CD4-positive, CD25-positive, alpha-beta regulatory T cell (primary cell): ENCODE data around the gene DISP1. TPM values are rescaled to one million over a fixed set of nuclear protein-coding genes. Genes with fewer than 3 reads are reported as not detected.
A peak's percentile ranks its signal among the peaks of the same experiment; 100 is the strongest.

Source experiments
- ATAC-seq, 2 donors: fragments of 150-1000 bp; cut with Tn5 transposase; one replicate each; pipeline ENCODE4 v1.10.0; 2021; ENCODE audit warnings: low read depth in 2 of 2, moderate number of reproducible peaks in 2 of 2, moderate library complexity in 1 of 2
- DNase-seq, 3 donors: peaks; one replicate each; pipeline versions ENCODE4 v3.0.0 to v3.0.0-alpha.2; 2012 to 2022; ENCODE audit warnings: mixed read lengths in 1 of 3
- H3K27ac ChIP-seq: one replicate; pipeline ENCODE4 v1.7.0; 2013; ENCODE audit warnings: mild to moderate bottlenecking, low read length; ENCODE audit not compliant: insufficient read depth, poor library complexity, severe bottlenecking
- H3K27me3 ChIP-seq: one replicate; pipeline ENCODE4 v1.7.0; 2013; ENCODE audit warnings: low read length; ENCODE audit not compliant: control insufficient read depth, insufficient read depth
- H3K36me3 ChIP-seq: one replicate; pipeline ENCODE4 v1.7.0; 2013; ENCODE audit warnings: mild to moderate bottlenecking, low read length, moderate library complexity; ENCODE audit not compliant: control insufficient read depth, insufficient read depth
- H3K4me1 ChIP-seq: 2 replicates; pipeline ENCODE4 v1.7.0; 2013; ENCODE audit warnings: mild to moderate bottlenecking, low read length; ENCODE audit not compliant: insufficient read depth, control insufficient read depth, poor library complexity, severe bottlenecking
- H3K4me3 ChIP-seq: one replicate; pipeline ENCODE4 v1.7.0; 2013; ENCODE audit warnings: low read depth, mild to moderate bottlenecking, low read length, moderate library complexity
- H3K9me3 ChIP-seq, 2 experiments: 1 replicate in 1 of 2; 2 replicates in 1 of 2; pipeline ENCODE4 v1.7.0; 2013; ENCODE audit warnings: low read length in 2 of 2, mild to moderate bottlenecking in 1 of 2, moderate library complexity in 1 of 2; ENCODE audit not compliant: control insufficient read depth in 2 of 2
- H3K27ac Mint-ChIP-seq, 3 donors: one replicate each; pipeline ENCODE4 v1.8.0; 2020 to 2022; ENCODE audit warnings: mild to moderate bottlenecking in 3 of 3, mixed read lengths in 3 of 3, moderate library complexity in 2 of 3
- H3K27me3 Mint-ChIP-seq: one replicate; pipeline ENCODE4 v1.8.0; 2022; ENCODE audit warnings: mild to moderate bottlenecking, mixed read lengths
- H3K36me3 Mint-ChIP-seq: one replicate; pipeline ENCODE4 v1.8.0; 2020; ENCODE audit warnings: mixed read lengths
- H3K4me1 Mint-ChIP-seq, 4 donors: one replicate each; pipeline ENCODE4 v1.8.0; 2020 to 2022; ENCODE audit warnings: mixed read lengths in 4 of 4, mild to moderate bottlenecking in 1 of 4
- H3K4me3 Mint-ChIP-seq, 4 donors: one replicate each; pipeline ENCODE4 v1.8.0; 2020 to 2022; ENCODE audit warnings: mild to moderate bottlenecking in 4 of 4, mixed read lengths in 4 of 4, moderate library complexity in 3 of 4
- H3K9me3 Mint-ChIP-seq, 7 donors: one replicate each; pipeline ENCODE4 v1.8.0; 2020 to 2022; ENCODE audit warnings: mixed read lengths in 7 of 7, mild to moderate bottlenecking in 3 of 7, moderate library complexity in 2 of 7
- polyA plus RNA-seq, 4 donors: library from polyadenylated mRNA; unstranded; fragments of 300-500 nt; fragmentation: Illumina TruSeq; gene quantifications; one replicate each; pipeline ENCODE4 v1.2.3, GENCODE V29; 2021
- total RNA-seq: library from RNA; stranded (reverse); gene quantifications from one replicate; pipeline ENCODE4 v1.2.3, GENCODE V29; 2022

Gene DISP1
- total and polyA plus RNA-seq, 5 donors from 2014 or later = 1.1 to 2.9 (median 1.6) TPM

DNA sequence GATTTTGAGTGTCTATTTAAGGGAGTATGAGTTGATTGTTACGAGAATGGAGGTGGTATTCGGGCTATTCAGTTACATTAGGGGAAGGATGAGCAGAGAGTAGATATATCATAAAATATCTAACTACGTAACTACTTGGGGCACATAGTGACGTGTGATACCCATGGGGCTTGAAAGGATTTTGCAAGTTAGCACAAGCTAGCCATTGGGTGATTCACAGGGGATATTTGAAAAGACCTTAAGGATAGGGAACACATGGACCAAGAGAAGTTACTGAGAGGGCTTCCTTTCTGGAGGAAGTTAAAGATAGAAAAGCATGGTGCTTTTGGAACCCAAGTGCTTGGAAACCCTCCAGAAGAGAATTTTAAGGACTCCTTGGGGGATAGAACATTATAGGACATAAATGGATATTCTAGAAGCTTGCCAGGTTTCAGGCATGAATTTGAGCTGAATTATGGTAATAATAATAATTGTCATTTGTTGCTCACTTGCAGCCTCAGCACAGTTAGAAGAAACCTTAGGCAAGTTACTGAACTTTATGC, 5.4 kb downstream of the DISP1 start:
- H3K27ac Mint-ChIP-seq = no peak overlapping the region
- no peak for ATAC-seq
- Histone ChIP-seq H3K4me3 (no peak overlapping the region), H3K36me3 (no peaks in the 10 kb centered on the region), H3K4me1 (peaks cover 6% of the 10 kb centered on the region), H3K27me3 (no peaks in the 10 kb centered on the region), H3K9me3 (no peaks in the 10 kb centered on the region), H3K27ac (no peak overlapping the region)
- no peaks in the 10 kb centered on the region for H3K9me3 Mint-ChIP-seq
- DNase-seq = no peak
- no peaks in the 10 kb centered on the region for H3K27me3 Mint-ChIP-seq
- peaks cover 9 to 42% (median 36%) of the 10 kb centered on the region in 4 donors for H3K4me1 Mint-ChIP-seq
- no peak overlapping the region for H3K4me3 Mint-ChIP-seq
- peaks cover 7% of the 10 kb centered on the region for H3K36me3 Mint-ChIP-seq

DNA sequence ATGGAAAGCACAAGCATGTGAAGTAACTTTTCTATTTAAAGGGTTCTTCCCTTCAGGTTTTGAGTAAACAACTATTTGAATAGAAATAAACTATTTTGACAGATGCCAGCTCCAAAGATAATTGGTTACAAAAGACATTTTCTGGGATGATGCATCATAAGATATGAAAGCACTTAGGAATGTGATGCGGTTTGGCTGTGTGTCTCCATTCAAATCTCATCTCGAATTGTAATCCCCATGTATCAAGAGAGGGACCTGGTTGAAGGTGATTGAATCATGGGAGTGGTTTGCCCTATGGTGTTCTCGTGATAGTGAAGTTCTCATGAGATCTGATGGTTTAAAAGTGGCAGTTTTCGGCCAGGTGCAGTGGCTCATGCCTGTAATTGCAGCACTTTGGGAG, 6.4 kb downstream of the DISP1 start:
- no peaks in the 10 kb centered on the region for H3K4me1 ChIP-seq
- no peak overlapping the region for H3K27ac Mint-ChIP-seq
- H3K36me3 ChIP-seq = no peaks in the 10 kb centered on the region
- no peaks in the 10 kb centered on the region for H3K9me3 Mint-ChIP-seq
- H3K27me3 ChIP-seq = no peaks in the 10 kb centered on the region
- H3K27me3 Mint-ChIP-seq = no peaks in the 10 kb centered on the region
- H3K9me3 ChIP-seq = no peaks in the 10 kb centered on the region
- H3K4me3 Mint-ChIP-seq = no peak overlapping the region
- DNase-seq (no peak), ATAC-seq (no peak)
- peaks cover 7% of the 10 kb centered on the region for H3K36me3 Mint-ChIP-seq
- no peak overlapping the region for H3K4me3 ChIP-seq
- H3K4me1 Mint-ChIP-seq = peaks cover 9 to 38% (median 27%) of the 10 kb centered on the region in 4 donors
- H3K27ac ChIP-seq = no peak overlapping the region

GRCh38 chr1:222823695-222824094, 8.9 kb downstream of the DISP1 start:
- H3K27ac ChIP-seq = no peak overlapping the region
- no peaks in the 10 kb centered on the region for H3K27me3 Mint-ChIP-seq
- ATAC-seq (no peak), DNase-seq (no peak)
- H3K4me3 Mint-ChIP-seq = no peak overlapping the region
- H3K4me1 ChIP-seq = no peaks in the 10 kb centered on the region
- no peaks in the 10 kb centered on the region for H3K36me3 ChIP-seq
- peaks cover 7% of the 10 kb centered on the region for H3K36me3 Mint-ChIP-seq
- no peaks in the 10 kb centered on the region for H3K9me3 Mint-ChIP-seq
- H3K27ac Mint-ChIP-seq = no peak overlapping the region
- H3K4me3 ChIP-seq = no peak overlapping the region
- no peaks in the 10 kb centered on the region for H3K27me3 ChIP-seq
- H3K4me1 Mint-ChIP-seq = peaks cover 9 to 28% (median 16%) of the 10 kb centered on the region in 4 donors
- no peaks in the 10 kb centered on the region for H3K9me3 ChIP-seq

DNA sequence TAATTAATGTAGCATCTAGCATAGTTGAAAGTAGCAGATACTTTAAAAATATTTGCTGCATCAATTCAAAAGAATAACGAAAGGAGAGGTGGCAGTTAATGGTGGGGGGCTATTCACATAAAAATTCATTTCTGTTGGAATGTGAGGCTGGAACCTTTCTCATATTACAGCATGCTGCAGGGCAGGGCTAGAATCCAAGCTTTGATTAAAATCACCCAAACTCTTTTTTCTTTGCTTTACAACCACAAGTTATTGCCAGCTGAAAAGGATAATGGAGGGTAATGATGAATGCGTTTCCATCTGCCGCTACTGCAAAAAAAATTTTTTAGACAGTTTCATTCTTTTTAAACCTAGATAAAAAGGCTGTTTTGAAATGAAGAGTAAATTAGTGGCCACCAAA, 9.8 kb downstream of the DISP1 start:
- Mint-ChIP-seq H3K27me3 (no peaks in the 10 kb centered on the region), H3K36me3 (peaks cover 7% of the 10 kb centered on the region), H3K4me3 (no peak overlapping the region), H3K27ac (no peak overlapping the region), H3K9me3 (no peaks in the 10 kb centered on the region), H3K4me1 (peaks cover 9 to 28% (median 16%) of the 10 kb centered on the region in 4 donors)
- Histone ChIP-seq H3K4me1 (no peaks in the 10 kb centered on the region), H3K27me3 (no peaks in the 10 kb centered on the region), H3K4me3 (no peak overlapping the region), H3K27ac (no peak overlapping the region), H3K9me3 (no peaks in the 10 kb centered on the region), H3K36me3 (no peaks in the 10 kb centered on the region)
- ATAC-seq = no peak
- no peak for DNase-seq

DNA sequence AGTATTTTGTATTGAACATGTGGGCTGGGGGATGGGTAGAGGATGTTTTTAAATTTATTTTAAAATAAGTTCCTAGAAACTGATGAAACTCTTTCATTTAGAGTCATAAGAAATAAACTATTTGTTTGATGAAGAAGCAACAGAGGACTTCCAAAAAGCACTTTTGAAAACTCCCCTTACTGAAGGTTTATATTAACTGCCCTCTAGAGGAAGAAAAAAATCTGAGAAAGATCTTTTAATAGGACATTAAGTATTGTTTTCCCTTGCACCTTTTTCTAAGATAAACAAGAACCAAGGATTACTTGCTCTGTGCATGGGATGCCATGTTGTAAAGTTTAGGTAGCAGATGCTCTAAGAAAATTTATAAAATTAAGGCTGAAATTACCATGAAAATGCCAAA, 14.1 kb downstream of the DISP1 start:
- no peaks in the 10 kb centered on the region for H3K36me3 ChIP-seq
- H3K27ac Mint-ChIP-seq = peak overlapping the region in 1 of 3 donors; percentile 33
- no peaks in the 10 kb centered on the region for H3K4me1 ChIP-seq
- no peak overlapping the region for H3K4me3 Mint-ChIP-seq
- no peaks in the 10 kb centered on the region for H3K36me3 Mint-ChIP-seq
- H3K4me3 ChIP-seq = no peak overlapping the region
- no peak overlapping the region for H3K27ac ChIP-seq
- H3K27me3 ChIP-seq = no peaks in the 10 kb centered on the region
- DNase-seq (no peak), ATAC-seq (no peak)
- no peaks in the 10 kb centered on the region for H3K9me3 ChIP-seq
- no peaks in the 10 kb centered on the region for H3K9me3 Mint-ChIP-seq
- no peaks in the 10 kb centered on the region for H3K27me3 Mint-ChIP-seq
- peaks cover 6 to 12% (median 8%) of the 10 kb centered on the region in 4 donors for H3K4me1 Mint-ChIP-seq

DNA sequence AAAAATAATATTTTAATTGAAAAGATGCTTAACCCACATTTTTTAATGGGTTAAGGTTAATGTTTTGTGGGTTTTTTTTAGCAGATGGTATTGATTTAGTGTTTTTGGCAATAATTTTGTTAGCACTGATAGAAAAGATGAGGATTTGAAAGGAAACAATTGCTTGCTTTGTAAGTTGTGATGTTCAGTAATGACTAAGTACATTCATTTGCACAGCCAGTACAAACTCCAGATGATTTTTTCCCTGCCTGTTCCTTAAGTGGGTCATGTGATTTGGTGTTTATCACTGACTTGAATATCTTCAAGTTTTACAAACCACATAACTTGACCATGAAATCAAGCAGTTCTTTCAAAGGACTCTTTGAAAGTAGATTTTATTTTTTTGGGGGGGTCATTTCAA, 15.0 kb downstream of the DISP1 start:
- no peaks in the 10 kb centered on the region for H3K27me3 ChIP-seq
- no peaks in the 10 kb centered on the region for H3K36me3 ChIP-seq
- Mint-ChIP-seq H3K9me3 (no peaks in the 10 kb centered on the region), H3K4me1 (peaks cover 5 to 9% (median 7%) of the 10 kb centered on the region in 4 donors), H3K27me3 (no peaks in the 10 kb centered on the region), H3K36me3 (no peaks in the 10 kb centered on the region), H3K27ac (no peak overlapping the region), H3K4me3 (no peak overlapping the region)
- H3K4me3 ChIP-seq = no peak overlapping the region
- H3K4me1 ChIP-seq = no peaks in the 10 kb centered on the region
- H3K27ac ChIP-seq = no peak overlapping the region
- DNase-seq = no peak
- ATAC-seq = no peak
- no peaks in the 10 kb centered on the region for H3K9me3 ChIP-seq

- DNase-seq = no peak
- Mint-ChIP-seq H3K4me1 (peaks cover under 1 to 15% (median 7%) of the 10 kb centered on the region in 4 donors), H3K27ac (no peak overlapping the region), H3K4me3 (no peak overlapping the region), H3K27me3 (no peaks in the 10 kb centered on the region), H3K36me3 (peaks cover 8% of the 10 kb centered on the region), H3K9me3 (no peaks in the 10 kb centered on the region)
- Histone ChIP-seq H3K27me3 (no peaks in the 10 kb centered on the region), H3K27ac (no peak overlapping the region), H3K4me1 (no peaks in the 10 kb centered on the region), H3K9me3 (no peaks in the 10 kb centered on the region), H3K36me3 (no peaks in the 10 kb centered on the region), H3K4me3 (no peak overlapping the region)
- no peak for ATAC-seq
Measured at GRCh38 chr1:222833356-222833876, 18.6 kb downstream of the DISP1 start.
